Sigmoid colon (tissue), 4 donors: ENCODE measurements around the gene CTNNA2.

Experiments used
- CTCF ChIP-seq, 4 experiments: fragments of 450-650 bp in 3 of 4; fragments of 200-600 bp in 1 of 4; IDR thresholded peaks; one replicate each; pipeline ENCODE4 v1.5.1; 2016 to 2019; ENCODE audit warnings: antibody characterized with exemption in 4 of 4, mild to moderate bottlenecking in 3 of 4, moderate library complexity in 2 of 4
- EP300 ChIP-seq, 4 donors: sonication (generic); formaldehyde crosslinking; IDR thresholded peaks; one replicate each; pipeline ENCODE4 v1.6.1; 2017; ENCODE audit warnings: antibody characterized with exemption in 4 of 4

- TF ChIP-seq CTCF (IDR thresholded peaks at IDR 0.05) (no peak), EP300 (IDR thresholded peaks at IDR 0.05) (no peak)
These were observed 152.2 kb downstream of the CTNNA2 start for GRCh38 chr2:79665091-79665490.
